NK-92 (cell line): ENCODE data around the gene SUGP2.

Source experiments
- DNase-seq: peaks from one replicate; lab custom pipeline; 2025; ENCODE audit not compliant: unreplicated experiment; lab: John Stamatoyannopoulos, UW

The SUGP2 gene

GRCh38 chr19:19033426-19034203 lies at the start of gene SUGP2, which contains the start of gene ARMC6:
Gene SUGP2, minus strand, starts transcription at chr19:19033517. Its CDS starts 2,446 bp downstream, at chr19:19031071.
Gene ARMC6, plus strand, starts transcription at chr19:19033603. Its CDS starts 607 bp downstream, at chr19:19034210.
- no peak for DNase-seq

- no peak for DNase-seq
Observed at GRCh38 chr19:19081642-19082151, 48.4 kb upstream of the SUGP2 start.

GRCh38 chr19:19079571-19079970 lies 46.3 kb upstream of the SUGP2 start:
- no peak for DNase-seq

GRCh38 chr19:19078801-19079200 lies 45.5 kb upstream of the SUGP2 start:
- DNase-seq = no peak

- no peak for DNase-seq
Observed at GRCh38 chr19:19077103-19077502, 43.8 kb upstream of the SUGP2 start.

- DNase-seq = no peak
Observed at GRCh38 chr19:19076476-19076875, 43.2 kb upstream of the SUGP2 start.

- DNase-seq = no peak
Observed at GRCh38 chr19:19075126-19075525, 41.8 kb upstream of the SUGP2 start.

- DNase-seq = no peak
Observed at GRCh38 chr19:19074196-19074882, 41.0 kb upstream of the SUGP2 start.

GRCh38 chr19:19071897-19072296 lies 38.6 kb upstream of the SUGP2 start:
- DNase-seq = no peak

GRCh38 chr19:19068659-19069654 lies 35.6 kb upstream of the SUGP2 start:
- no peak for DNase-seq

- DNase-seq = no peak
Observed at GRCh38 chr19:19067276-19068072, 34.2 kb upstream of the SUGP2 start.

GRCh38 chr19:19064811-19065745 lies 31.8 kb upstream of the SUGP2 start:
- DNase-seq = no peak

- no peak for DNase-seq
Observed at GRCh38 chr19:19064098-19064722, 30.9 kb upstream of the SUGP2 start.

GRCh38 chr19:19063183-19064097 lies 30.1 kb upstream of the SUGP2 start, which contains the start of gene SLC25A42:
Gene SLC25A42, plus strand, starts transcription at chr19:19063994. Its CDS starts 32,131 bp downstream, at chr19:19096125.
- DNase-seq = peak; percentile 97

- DNase-seq = no peak
Observed at GRCh38 chr19:19062454-19063182, 29.3 kb upstream of the SUGP2 start.

GRCh38 chr19:19061506-19061905 lies 28.2 kb upstream of the SUGP2 start:
- no peak for DNase-seq
